HepG2 (cell line): ENCODE data around the gene PARD3. TPM values are rescaled to one million over a fixed set of nuclear protein-coding genes. Genes with fewer than 3 reads are reported as not detected.

ENCODE experiments used
- ATAC-seq: fragments of 200-7000 bp; cut with Tn5 transposase; 3 replicates; pipeline ENCODE4 v1.9.1; 2020; ENCODE audit warnings: mild to moderate bottlenecking, moderate library complexity
- BruUV-seq: library from RNA; stranded (reverse); fragments of 400-500 nt; replicated peaks from 2 replicates; lab custom pipeline; 2021; lab: Mats Ljungman, UMichigan
- CTCF ChIA-PET: fragments of 300-600 bp; formaldehyde crosslinking; extraction: SDS; loops from one replicate; lab custom pipeline; 2021; ENCODE audit warnings: low total read pairs, inconsistent platforms, low intra/inter-chr PET ratio; lab: Yijun Ruan, JAX
- POLR2A ChIA-PET: fragments of 350-600 bp; sonication (Branson Sonifier 250); formaldehyde crosslinking; loops from one replicate; lab custom pipeline; 2020; ENCODE audit warnings: antibody characterized with exemption, inconsistent platforms; lab: Yijun Ruan, JAX
- DNase-seq: peaks from one replicate; pipeline ENCODE4 v3.0.0-alpha.2; 2015; ENCODE audit warnings: low spot score
- FAIRE-seq: peaks from 3 replicates; lab custom pipeline; 2011; peaks lifted over from hg19 to GRCh38; lab: Jason Lieb, UNC
- H2AFZ ChIP-seq: one replicate; pipeline ENCODE4 v1.6.1; 2011; ENCODE audit warnings: low read length, inconsistent platforms
- H3K27ac ChIP-seq: fragments of 300-600 bp; 3 replicates; pipeline ENCODE4 v1.8.0; 2011; ENCODE audit warnings: mixed run types, mild to moderate bottlenecking, mixed read lengths, low read length, inconsistent platforms; ENCODE audit not compliant: insufficient read depth; ENCODE audit errors: extremely low read length
- H3K27me3 ChIP-seq, 2 experiments: fragments of 200-600 bp in 1 of 2; 2 replicates in 1 of 2; 3 replicates in 1 of 2; pipeline versions ENCODE4 v1.6.0 to v1.8.0; 2011; ENCODE audit warnings: low read length in 2 of 2, mild to moderate bottlenecking in 2 of 2, moderate library complexity in 2 of 2, inconsistent platforms in 1 of 2; ENCODE audit not compliant: insufficient read depth in 2 of 2, control insufficient read depth in 1 of 2
- H3K36me3 ChIP-seq, 2 experiments: fragments of 200-600 bp in 1 of 2; replicated peaks in 1 of 2; 2 replicates in 1 of 2; 3 replicates in 1 of 2; pipeline versions ENCODE4 v1.5.1 to v1.8.0; 2011; ENCODE audit warnings: low read length in 2 of 2, inconsistent platforms in 1 of 2; ENCODE audit not compliant: insufficient read depth in 2 of 2, control insufficient read depth in 1 of 2
- H3K4me1 ChIP-seq: 2 replicates; pipeline ENCODE4 v1.5.1; 2012; ENCODE audit warnings: low read length, inconsistent platforms; ENCODE audit not compliant: insufficient read depth
- H3K4me2 ChIP-seq: 2 replicates; pipeline ENCODE4 v1.6.0; 2011; ENCODE audit warnings: low read depth, low read length, inconsistent platforms
- H3K4me3 ChIP-seq, 3 experiments: fragments of 200-600 bp in 1 of 3; sonication (generic), shearing (Covaris generic) in 1 of 3; replicated peaks in 1 of 3; 2 replicates each; pipeline ENCODE4 v1.5.1; 2011 to 2016; ENCODE audit warnings: low read length in 3 of 3, inconsistent platforms in 2 of 3, low read depth in 2 of 3, mild to moderate bottlenecking in 2 of 3, control low read depth in 1 of 3, mixed read lengths in 1 of 3; ENCODE audit not compliant: insufficient read depth in 1 of 3
- H3K79me2 ChIP-seq: one replicate; pipeline ENCODE4 v1.6.1; 2011; ENCODE audit warnings: low read length, inconsistent platforms; ENCODE audit not compliant: insufficient read depth
- H3K9ac ChIP-seq: 2 replicates; pipeline ENCODE4 v1.6.0; 2011; ENCODE audit warnings: mild to moderate bottlenecking, low read depth, low read length, inconsistent platforms; ENCODE audit not compliant: insufficient read depth
- H3K9me3 ChIP-seq: 2 replicates; pipeline ENCODE4 v1.5.1; 2012; ENCODE audit warnings: mild to moderate bottlenecking, low read length
- H4K20me1 ChIP-seq: 2 replicates; pipeline ENCODE4 v1.6.0; 2011; ENCODE audit warnings: inconsistent platforms, mild to moderate bottlenecking, low read length, moderate library complexity; ENCODE audit not compliant: insufficient read depth
- ATRX ChIP-seq: sonication (generic); formaldehyde crosslinking; IDR thresholded peaks from 2 replicates; pipeline ENCODE4 v1.4.0; 2020; ENCODE audit warnings: missing genetic modification reagents, borderline replicate concordance
- CAMTA2 ChIP-seq: sonication (generic); formaldehyde crosslinking; IDR thresholded peaks from 2 replicates; pipeline ENCODE4 v1.4.0; 2020; ENCODE audit warnings: mild to moderate bottlenecking, missing genetic modification reagents, borderline replicate concordance
- FOXJ3 ChIP-seq: sonication (generic); formaldehyde crosslinking; IDR thresholded peaks from 2 replicates; pipeline ENCODE4 v1.4.0; 2020; ENCODE audit warnings: missing genetic modification reagents, mild to moderate bottlenecking, borderline replicate concordance
- HNF4G ChIP-seq, 2 experiments: sonication (generic) in 1 of 2; formaldehyde crosslinking in 1 of 2; IDR thresholded peaks; 2 replicates each; pipeline versions ENCODE4 v1.4.0 to v1.6.1; 2011 to 2020; ENCODE audit warnings: borderline replicate concordance in 2 of 2, low read depth in 2 of 2, mild to moderate bottlenecking in 2 of 2, low read length in 1 of 2, missing genetic modification reagents in 1 of 2, moderate library complexity in 1 of 2
- ISL2 ChIP-seq: sonication (generic); formaldehyde crosslinking; IDR thresholded peaks from 2 replicates; pipeline ENCODE4 v1.5.0; 2020; ENCODE audit warnings: missing genetic modification reagents
- MYC ChIP-seq: sonication (generic); formaldehyde crosslinking; IDR thresholded peaks from 2 replicates; pipeline ENCODE4 v1.9.0; 2021; ENCODE audit warnings: missing genetic modification reagents, borderline replicate concordance
- ZFP1 ChIP-seq: IDR thresholded peaks from 2 replicates; pipeline ENCODE4 v1.6.1; 2016
- ZIK1 ChIP-seq: sonication (generic); formaldehyde crosslinking; IDR thresholded peaks from 2 replicates; pipeline ENCODE4 v1.5.0; 2020; ENCODE audit warnings: mild to moderate bottlenecking, low read depth, missing genetic modification reagents, borderline replicate concordance
- ZNF3 ChIP-seq: IDR thresholded peaks from 2 replicates; pipeline ENCODE4 v1.7.0; 2017; ENCODE audit warnings: inconsistent platforms
- ZNF343 ChIP-seq: sonication (generic); formaldehyde crosslinking; IDR thresholded peaks from 2 replicates; pipeline ENCODE4 v1.4.0; 2020; ENCODE audit warnings: mild to moderate bottlenecking, missing genetic modification reagents
- ZNF460 ChIP-seq: sonication (generic); formaldehyde crosslinking; IDR thresholded peaks from 2 replicates; pipeline ENCODE4 v1.5.1; 2020; ENCODE audit warnings: missing genetic modification reagents, mild to moderate bottlenecking, borderline replicate concordance
- ZNF530 ChIP-seq: sonication (generic); formaldehyde crosslinking; IDR thresholded peaks from 2 replicates; pipeline ENCODE4 v1.5.0; 2020; ENCODE audit warnings: low read depth, mild to moderate bottlenecking, missing genetic modification reagents
- ZNF607 ChIP-seq: sonication (generic); formaldehyde crosslinking; IDR thresholded peaks from 2 replicates; pipeline ENCODE4 v1.5.1; 2020; ENCODE audit warnings: missing genetic modification reagents, mild to moderate bottlenecking, borderline replicate concordance
- ZNF616 ChIP-seq: sonication (generic); formaldehyde crosslinking; IDR thresholded peaks from 2 replicates; pipeline ENCODE4 v1.5.0; 2020; ENCODE audit warnings: low read depth, mild to moderate bottlenecking, missing genetic modification reagents
- ZNF768 ChIP-seq: sonication (generic); formaldehyde crosslinking; IDR thresholded peaks from 2 replicates; pipeline ENCODE4 v1.4.0; 2020; ENCODE audit warnings: missing genetic modification reagents
- ZNF772 ChIP-seq: sonication (generic); formaldehyde crosslinking; IDR thresholded peaks from 2 replicates; pipeline ENCODE4 v1.5.0; 2020; ENCODE audit warnings: mild to moderate bottlenecking, missing genetic modification reagents
- WGBS: methylation state at CpG from one replicate; pipeline ENCODE4 v1.1.6; 2017; ENCODE audit warnings: low lambda C conversion rate; 5-methylcytosine and 5-hydroxymethylcytosine counted together
- in situ Hi-C: cut with HindIII; loops from 2 replicates; pipeline ENCODE4 v1.10.0; 2017; ENCODE audit warnings: low pct_unique_long_range_greater_than_20kb; ENCODE audit not compliant: extremely low pct_ligation_motif_present
- intact Hi-C: fragments of 100-400 bp; cut with micrococcal nuclease; formaldehyde crosslinking; loops from one replicate; pipeline ENCODE4 v1.10.0; 2022; ENCODE audit not compliant: unreplicated experiment
- polyA plus RNA-seq, 8 experiments: library from polyadenylated mRNA; depleted of rRNA in 3 of 8; stranded (reverse) in 7 of 8; unstranded in 1 of 8; fragments of >200 nt; fragmentation: Illumina TruSeq in 4 of 8; extraction: Trizol in 4 of 8; gene quantifications; 2 replicates each; pipeline versions ENCODE4 v1.2.1 to v1.2.3, GENCODE V29; 2011 to 2016; ENCODE audit warnings: low read depth in 4 of 8, missing spikeins in 1 of 8, mixed read lengths in 1 of 8; ENCODE audit not compliant: insufficient read depth in 1 of 8
- total RNA-seq, 5 experiments: library from RNA; depleted of rRNA; stranded (reverse); fragments of >200 nt; fragmentation: Illumina TruSeq; extraction: Trizol; gene quantifications; 2 replicates each; pipeline ENCODE4 v1.2.3, GENCODE V29; 2016; ENCODE audit warnings: low read depth in 1 of 5
- TF ChIP-seq, protein P1 (sequence below): sonication (generic); formaldehyde crosslinking; IDR thresholded peaks from 2 replicates; pipeline ENCODE4 v1.4.0; 2020; ENCODE audit warnings: mild to moderate bottlenecking, missing genetic modification reagents

PARD3 gene
- total and polyA plus RNA-seq, 2 of the 13 experiments (the other 11 are each of a cell fraction or from before 2014, with no cell fraction given): 40.9 to 60.0 TPM

DNA sequence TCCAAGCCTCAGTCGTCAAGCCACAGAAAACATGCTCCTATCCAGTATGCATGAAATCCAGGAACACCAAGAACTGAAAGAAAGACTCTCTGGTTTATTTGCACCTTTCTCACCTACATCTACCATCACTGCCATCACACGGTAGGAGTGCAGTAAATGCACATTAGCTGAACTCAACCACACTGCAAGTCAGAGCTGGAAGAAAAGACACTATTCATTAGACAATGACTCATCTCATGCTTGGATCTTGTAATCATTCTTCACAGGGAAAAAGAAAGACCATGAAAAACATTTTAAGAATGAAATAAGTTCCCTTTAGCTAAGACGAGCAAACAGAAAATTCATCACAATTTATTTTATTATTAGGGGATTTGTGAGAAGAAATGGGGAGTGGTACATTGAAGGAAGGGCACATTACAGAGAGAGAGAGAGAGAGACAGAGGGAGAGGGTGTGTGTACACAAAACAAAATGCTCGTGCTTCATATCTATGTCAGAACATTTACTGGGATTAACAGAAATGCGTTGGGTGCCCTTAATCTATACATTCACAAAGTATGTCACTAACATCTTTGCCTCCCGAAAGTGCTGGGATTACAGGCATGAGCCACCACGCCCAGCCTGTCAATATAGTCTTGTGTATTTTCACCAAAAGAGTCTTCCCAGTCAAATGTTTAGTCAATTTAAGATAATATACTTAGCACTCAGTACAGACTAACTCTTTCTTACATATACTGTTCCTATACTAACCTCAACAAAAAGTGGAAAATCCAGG, 324.9 kb downstream of the PARD3 start (continued):
- TF ChIP-seq ZNF343 (CRISPR knock-in tag): no peak
- TF ChIP-seq HNF4G (IDR thresholded peaks at IDR 0.05; ENCODE audit: borderline replicate concordance, low read depth, low read length): no peak
- TF ChIP-seq HNF4G (CRISPR knock-in tag; IDR thresholded peaks at IDR 0.05; ENCODE audit: borderline replicate concordance, low read depth): no peak
- no peak for TF ChIP-seq ZNF616 (CRISPR knock-in tag)
- TF ChIP-seq CAMTA2: no peak
- no peak for TF ChIP-seq MYC (CRISPR knock-in tag)

DNA sequence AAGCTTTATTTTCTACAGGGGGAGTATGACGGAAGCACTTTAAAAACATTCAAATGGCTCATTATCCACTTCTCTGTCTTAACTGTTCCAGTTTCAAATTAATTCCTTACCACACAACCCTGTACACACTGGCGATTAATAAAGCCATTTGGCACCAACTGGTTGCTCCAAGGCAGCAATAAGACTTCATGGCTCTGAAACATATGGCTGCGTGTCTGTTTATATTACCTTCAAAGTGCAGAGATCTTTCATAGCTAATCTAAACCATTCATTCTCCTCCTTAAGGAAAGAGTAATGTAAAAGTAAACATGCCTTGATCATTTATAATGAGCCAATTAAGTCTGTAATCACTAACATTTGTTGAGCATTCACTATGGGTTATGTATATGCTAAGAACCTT, 325.7 kb downstream of the PARD3 start:
- no peak overlapping the region for H2AFZ ChIP-seq
- ChIA-PET POLR2A (no interaction called here), CTCF (no interaction called here)
- no peak overlapping the region for H3K9ac ChIP-seq
- in situ Hi-C loops: no loop called here
- no TSS peak for BruUV-seq
- H3K27me3 ChIP-seq: no peaks in the 10 kb centered on the region
- FAIRE-seq (no peak), ATAC-seq (no peak), DNase-seq (no peak)
- intact Hi-C loops: no loop called here
- no peaks in the 10 kb centered on the region for H3K79me2 ChIP-seq
- 93% methylated on average over 3 of the region's 3 CpGs for WGBS
- no peaks in the 10 kb centered on the region for H4K20me1 ChIP-seq
- no peak overlapping the region for H3K4me2 ChIP-seq
- H3K4me3 ChIP-seq: no peak overlapping the region
- H3K36me3 ChIP-seq: 0 out of 5 replicates have a peak, but pooled peaks cover 1 to 2% of the 10 kb centered on the region in 2 experiments
- no peak overlapping the region for H3K27ac ChIP-seq
- no peaks in the 10 kb centered on the region for H3K9me3 ChIP-seq
- H3K4me1 ChIP-seq: no peaks in the 10 kb centered on the region
- TF ChIP-seq ISL2 (CRISPR knock-in tag) (no peak), ZNF530 (CRISPR knock-in tag) (no peak), ZIK1 (CRISPR knock-in tag) (no peak), ATRX (CRISPR knock-in tag) (no peak), ZFP1 (CRISPR knock-in tag) (no peak), ZNF607 (no peak), ZNF772 (CRISPR knock-in tag) (no peak), ZNF3 (CRISPR knock-in tag) (no peak), FOXJ3 (CRISPR knock-in tag) (no peak), ZNF768 (CRISPR knock-in tag) (no peak), ZNF460 (no peak)
- TF ChIP-seq, protein P1, sequence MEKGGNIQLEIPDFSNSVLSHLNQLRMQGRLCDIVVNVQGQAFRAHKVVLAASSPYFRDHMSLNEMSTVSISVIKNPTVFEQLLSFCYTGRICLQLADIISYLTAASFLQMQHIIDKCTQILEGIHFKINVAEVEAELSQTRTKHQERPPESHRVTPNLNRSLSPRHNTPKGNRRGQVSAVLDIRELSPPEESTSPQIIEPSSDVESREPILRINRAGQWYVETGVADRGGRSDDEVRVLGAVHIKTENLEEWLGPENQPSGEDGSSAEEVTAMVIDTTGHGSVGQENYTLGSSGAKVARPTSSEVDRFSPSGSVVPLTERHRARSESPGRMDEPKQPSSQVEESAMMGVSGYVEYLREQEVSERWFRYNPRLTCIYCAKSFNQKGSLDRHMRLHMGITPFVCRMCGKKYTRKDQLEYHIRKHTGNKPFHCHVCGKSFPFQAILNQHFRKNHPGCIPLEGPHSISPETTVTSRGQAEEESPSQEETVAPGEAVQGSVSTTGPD (CRISPR knock-in tag): no peak
